ENCODE measurements around the gene TRMT10C. TPM values are rescaled to one million over a fixed set of nuclear protein-coding genes. Genes with fewer than 3 reads are reported as not detected.
A peak's percentile ranks its signal among the peaks of the same experiment; 100 is the strongest.

TRMT10C gene
- total RNA-seq, 1 experiment from 2014 or later: 35.0 TPM

DNA sequence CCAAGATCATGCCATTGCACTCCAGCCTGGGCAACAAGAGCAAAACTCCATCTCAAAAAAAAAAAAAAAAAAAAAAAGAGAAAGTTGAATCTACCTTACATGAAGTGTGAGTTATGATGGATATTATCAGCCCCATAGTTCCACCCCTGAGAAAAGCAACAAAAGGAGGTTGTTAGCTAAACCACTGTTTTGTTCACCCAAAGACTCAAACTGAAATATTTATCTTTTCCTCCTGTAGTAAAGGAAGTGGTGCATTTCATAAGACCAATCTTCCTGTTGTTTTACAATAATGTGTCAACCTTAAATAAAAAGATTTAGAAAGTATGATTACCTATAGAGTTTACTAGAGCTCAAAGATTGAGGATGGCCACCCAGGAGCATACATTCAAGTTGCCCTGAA, 18.7 kb upstream of the TRMT10C start:
- intact Hi-C loops (cut with micrococcal nuclease; ENCODE audit: unreplicated experiment): no loop called here
- in situ Hi-C loops (cut with HindIII; ENCODE audit: low pct_unique_long_range_greater_than_20kb, low sequenced_read_pairs): no loop called here
- DNase-seq (ENCODE audit: low read depth, low spot score): no peak
- Histone ChIP-seq H3K9me3 (ENCODE audit: control insufficient read depth, insufficient read depth, low read depth, low read length) (no peaks in the 10 kb centered on the region), H3K4me1 (ENCODE audit: control insufficient read depth, insufficient read depth, low read length) (no peaks in the 10 kb centered on the region), H3K27ac (ENCODE audit: low read length) (no peak overlapping the region), H3K4me3 (ENCODE audit: low read depth in 2 of 2, low read length in 2 of 2) (no peak overlapping the region), H3K36me3 (ENCODE audit: control insufficient read depth, insufficient read depth, low read length) (no peaks in the 10 kb centered on the region), H3K27me3 (ENCODE audit: control insufficient read depth, insufficient read depth, low read length) (no peaks in the 10 kb centered on the region; the same call in 1 of the 2 replicates)
- CTCF ChIA-PET: no interaction called here
- no TSS peak for BruUV-seq (replicated peaks)
- TF ChIP-seq, protein P1, sequence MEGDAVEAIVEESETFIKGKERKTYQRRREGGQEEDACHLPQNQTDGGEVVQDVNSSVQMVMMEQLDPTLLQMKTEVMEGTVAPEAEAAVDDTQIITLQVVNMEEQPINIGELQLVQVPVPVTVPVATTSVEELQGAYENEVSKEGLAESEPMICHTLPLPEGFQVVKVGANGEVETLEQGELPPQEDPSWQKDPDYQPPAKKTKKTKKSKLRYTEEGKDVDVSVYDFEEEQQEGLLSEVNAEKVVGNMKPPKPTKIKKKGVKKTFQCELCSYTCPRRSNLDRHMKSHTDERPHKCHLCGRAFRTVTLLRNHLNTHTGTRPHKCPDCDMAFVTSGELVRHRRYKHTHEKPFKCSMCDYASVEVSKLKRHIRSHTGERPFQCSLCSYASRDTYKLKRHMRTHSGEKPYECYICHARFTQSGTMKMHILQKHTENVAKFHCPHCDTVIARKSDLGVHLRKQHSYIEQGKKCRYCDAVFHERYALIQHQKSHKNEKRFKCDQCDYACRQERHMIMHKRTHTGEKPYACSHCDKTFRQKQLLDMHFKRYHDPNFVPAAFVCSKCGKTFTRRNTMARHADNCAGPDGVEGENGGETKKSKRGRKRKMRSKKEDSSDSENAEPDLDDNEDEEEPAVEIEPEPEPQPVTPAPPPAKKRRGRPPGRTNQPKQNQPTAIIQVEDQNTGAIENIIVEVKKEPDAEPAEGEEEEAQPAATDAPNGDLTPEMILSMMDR (IDR thresholded peaks at IDR 0.05): no peak
- TF ChIP-seq TCF7L2 (IDR thresholded peaks at IDR 0.05; ENCODE audit: low read depth, low read length): no peak
- no peak for ATAC-seq
- POLR2A ChIA-PET: no interaction called here

DNA sequence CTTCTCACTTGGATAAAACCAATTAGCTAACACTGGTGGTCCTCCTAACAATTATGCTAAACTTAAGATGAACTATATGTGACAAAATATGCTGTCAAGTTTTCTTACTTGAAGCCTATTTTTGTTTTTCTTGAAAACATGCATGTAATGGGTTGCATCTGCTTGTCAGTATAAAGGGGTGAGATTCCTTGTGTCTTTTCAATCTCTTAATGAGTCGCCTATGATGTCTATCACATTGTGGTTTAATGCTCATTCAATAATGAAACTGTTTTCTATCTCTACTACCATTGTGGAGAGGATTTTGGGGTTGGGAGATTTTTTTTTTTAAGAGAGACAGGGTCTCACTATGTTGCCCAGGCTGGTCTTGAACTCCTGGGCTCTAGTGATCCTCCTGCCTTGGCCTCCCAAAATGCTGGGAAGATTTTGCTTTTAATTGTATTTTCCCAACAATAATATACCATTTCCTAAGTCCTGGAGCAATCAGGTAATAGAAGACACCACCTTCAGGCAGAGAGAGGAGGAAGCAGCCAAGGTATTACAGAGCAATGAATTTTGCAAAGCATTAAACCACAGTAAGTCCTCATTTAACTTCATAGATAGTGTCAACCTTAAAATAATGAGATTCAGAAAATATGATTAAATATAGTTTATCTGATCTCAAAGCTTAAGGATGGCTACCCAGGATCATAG, 17.4 kb upstream of the TRMT10C start:
- POLR2A ChIA-PET: interaction anchor here (0.6 kb wide), 1 partner anchor 30 kb away, joined by 3 read pairs; the partner anchor contains the start of gene PCNP
- BruUV-seq (replicated peaks): no TSS peak
- ATAC-seq: no peak

GRCh38 chr3:101548527-101549105, 13.1 kb upstream of the TRMT10C start:
- no TSS peak for BruUV-seq (replicated peaks)
- Histone ChIP-seq H3K9me3 (ENCODE audit: control insufficient read depth, insufficient read depth, low read depth, low read length) (no peaks in the 10 kb centered on the region), H3K27me3 (ENCODE audit: control insufficient read depth, insufficient read depth, low read length) (no peaks in the 10 kb centered on the region; the same call in 1 of the 2 replicates), H3K4me1 (ENCODE audit: control insufficient read depth, insufficient read depth, low read length) (no peaks in the 10 kb centered on the region), H3K27ac (ENCODE audit: low read length) (no peak overlapping the region), H3K36me3 (ENCODE audit: control insufficient read depth, insufficient read depth, low read length) (no peaks in the 10 kb centered on the region), H3K4me3 (ENCODE audit: low read depth in 2 of 2, low read length in 2 of 2) (no peak overlapping the region)
- DNase-seq (ENCODE audit: low read depth, low spot score) (no peak), ATAC-seq (no peak)
- POLR2A ChIA-PET: interaction anchor here (0.6 kb wide), 1 partner anchor 22 kb away, joined by 14 read pairs; no protein-coding TSS in a partner anchor
- in situ Hi-C loops (cut with HindIII; ENCODE audit: low pct_unique_long_range_greater_than_20kb, low sequenced_read_pairs) (no loop called here), intact Hi-C loops (cut with micrococcal nuclease; ENCODE audit: unreplicated experiment) (no loop called here)
- CTCF ChIA-PET: interaction anchor here (0.5 to 0.7 kb wide), 2 partner anchors 13 to 25 kb away, joined by 3 read pairs; partner anchors contain the start of gene PCNP
- TF ChIP-seq TCF7L2 (IDR thresholded peaks at IDR 0.05; ENCODE audit: low read depth, low read length): no peak
- no peak for TF ChIP-seq REST (IDR thresholded peaks at IDR 0.05; ENCODE audit: insufficient read depth in 1 of 2, low read depth in 2 of 2, low read length in 1 of 2)
- TF ChIP-seq POLR2AphosphoS5 (IDR thresholded peaks at IDR 0.05; ENCODE audit: low read depth, low read length): no peak
- TF ChIP-seq, protein P1 (IDR thresholded peaks at IDR 0.05): no peak
- TF ChIP-seq SIN3A (IDR thresholded peaks at IDR 0.05; ENCODE audit: borderline replicate concordance, insufficient read depth, low read depth, low read length): no peak

More for the DNA sequence above, 17.4 kb upstream of the TRMT10C start:
- TF ChIP-seq, protein P1 (IDR thresholded peaks at IDR 0.05): peak; percentile 51; the same call in 1 of the 2 replicates
- TF ChIP-seq POLR2AphosphoS5 (IDR thresholded peaks at IDR 0.05; ENCODE audit: low read depth, low read length): no peak
- Histone ChIP-seq H3K27me3 (ENCODE audit: control insufficient read depth, insufficient read depth, low read length) (no peaks in the 10 kb centered on the region; the same call in 1 of the 2 replicates), H3K27ac (ENCODE audit: low read length) (no peak overlapping the region), H3K4me1 (ENCODE audit: control insufficient read depth, insufficient read depth, low read length) (no peaks in the 10 kb centered on the region), H3K36me3 (ENCODE audit: control insufficient read depth, insufficient read depth, low read length) (no peaks in the 10 kb centered on the region), H3K4me3 (ENCODE audit: low read depth in 2 of 2, low read length in 2 of 2) (no peak overlapping the region), H3K9me3 (ENCODE audit: control insufficient read depth, insufficient read depth, low read depth, low read length) (no peaks in the 10 kb centered on the region)
- intact Hi-C loops (cut with micrococcal nuclease; ENCODE audit: unreplicated experiment) (no loop called here), in situ Hi-C loops (cut with HindIII; ENCODE audit: low pct_unique_long_range_greater_than_20kb, low sequenced_read_pairs) (no loop called here)
- DNase-seq (ENCODE audit: low read depth, low spot score): no peak
- CTCF ChIA-PET: no interaction called here
